ENCODE data around the gene ICE2.

DNA sequence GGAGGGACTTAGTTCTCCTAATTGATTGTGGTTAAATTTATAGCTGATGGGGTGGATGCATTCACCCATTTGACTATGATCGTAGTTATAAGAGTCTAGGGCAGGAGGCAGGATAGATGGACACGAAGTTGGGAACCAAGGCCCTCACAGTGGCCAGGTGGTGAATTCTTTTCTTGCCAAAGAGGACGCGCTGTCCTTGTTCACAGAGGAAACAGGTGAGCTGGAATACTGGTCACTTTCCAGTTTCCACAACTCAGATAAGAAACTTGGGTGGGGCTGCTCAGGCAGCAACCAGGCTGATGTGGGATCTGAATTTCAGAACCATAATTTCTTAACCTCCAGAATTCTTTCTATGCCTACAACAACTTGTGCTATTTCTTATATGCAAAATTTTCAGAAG, 34.0 kb upstream of the ICE2 start:
- TF ChIP-seq, protein P1, sequence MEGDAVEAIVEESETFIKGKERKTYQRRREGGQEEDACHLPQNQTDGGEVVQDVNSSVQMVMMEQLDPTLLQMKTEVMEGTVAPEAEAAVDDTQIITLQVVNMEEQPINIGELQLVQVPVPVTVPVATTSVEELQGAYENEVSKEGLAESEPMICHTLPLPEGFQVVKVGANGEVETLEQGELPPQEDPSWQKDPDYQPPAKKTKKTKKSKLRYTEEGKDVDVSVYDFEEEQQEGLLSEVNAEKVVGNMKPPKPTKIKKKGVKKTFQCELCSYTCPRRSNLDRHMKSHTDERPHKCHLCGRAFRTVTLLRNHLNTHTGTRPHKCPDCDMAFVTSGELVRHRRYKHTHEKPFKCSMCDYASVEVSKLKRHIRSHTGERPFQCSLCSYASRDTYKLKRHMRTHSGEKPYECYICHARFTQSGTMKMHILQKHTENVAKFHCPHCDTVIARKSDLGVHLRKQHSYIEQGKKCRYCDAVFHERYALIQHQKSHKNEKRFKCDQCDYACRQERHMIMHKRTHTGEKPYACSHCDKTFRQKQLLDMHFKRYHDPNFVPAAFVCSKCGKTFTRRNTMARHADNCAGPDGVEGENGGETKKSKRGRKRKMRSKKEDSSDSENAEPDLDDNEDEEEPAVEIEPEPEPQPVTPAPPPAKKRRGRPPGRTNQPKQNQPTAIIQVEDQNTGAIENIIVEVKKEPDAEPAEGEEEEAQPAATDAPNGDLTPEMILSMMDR (IDR thresholded peaks at IDR 0.05), result no peak
- no peak for TF ChIP-seq POLR2A (IDR thresholded peaks at IDR 0.05)
